Omental fat pad (tissue), 4 donors: ENCODE data around the gene GBGT1. TPM values are rescaled to one million over a fixed set of nuclear protein-coding genes. Genes with fewer than 3 reads are reported as not detected.

ENCODE experiments used
- ATAC-seq: fragments of 150-250 bp; one replicate; pipeline ENCODE4 v1.9.1; 2016; ENCODE audit warnings: mild to moderate bottlenecking, moderate library complexity; ENCODE audit not compliant: low FRiP score
- DNase-seq: peaks from one replicate; pipeline ENCODE4 v3.0.0-alpha.2; 2019; ENCODE audit warnings: low spot score
- CTCF ChIP-seq, 3 donors: fragments of 450-650 bp; IDR thresholded peaks; one replicate each; pipeline ENCODE4 v1.5.1; 2016 to 2017; ENCODE audit warnings: antibody characterized with exemption in 3 of 3, mild to moderate bottlenecking in 3 of 3, moderate library complexity in 2 of 3
- total RNA-seq, 4 donors: library from RNA; depleted of rRNA; stranded (reverse); fragments of >200 nt; gene quantifications; one replicate each; pipeline ENCODE4 v1.1.0, GENCODE V29; 2016

Gene GBGT1
- total RNA-seq, 4 donors from 2014 or later = 23.4 to 29.1 (median 26.9) TPM

GRCh38 chr9:133146746-133147411, 16.8 kb downstream of the GBGT1 start:
- ATAC-seq (no peak), DNase-seq (no peak)
- no peak for TF ChIP-seq CTCF (IDR thresholded peaks at IDR 0.05)

- DNase-seq (no peak), ATAC-seq (no peak)
- no peak for TF ChIP-seq CTCF (IDR thresholded peaks at IDR 0.05)
Measured at GRCh38 chr9:133144904-133145851, 18.5 kb downstream of the GBGT1 start.

GRCh38 chr9:133144142-133144903, 19.4 kb downstream of the GBGT1 start:
- TF ChIP-seq CTCF (IDR thresholded peaks at IDR 0.05) = peak in 2 of 3 donors; percentile 72 to 96
- DNase-seq = peak; percentile 62
- ATAC-seq = peak; percentile 64

GRCh38 chr9:133143639-133144141, 20.0 kb downstream of the GBGT1 start:
- ATAC-seq (no peak), DNase-seq (no peak)
- no peak for TF ChIP-seq CTCF (IDR thresholded peaks at IDR 0.05)

GRCh38 chr9:133142684-133143622, 20.8 kb downstream of the GBGT1 start:
- TF ChIP-seq CTCF (IDR thresholded peaks at IDR 0.05) = no peak
- ATAC-seq (no peak), DNase-seq (no peak)
